Measurements from ENCODE around the gene OR7A10. TPM values are rescaled to one million over a fixed set of nuclear protein-coding genes. Genes with fewer than 3 reads are reported as not detected.

Gene OR7A10
- total RNA-seq, 1 experiment from 2014 or later = not detected

DNA sequence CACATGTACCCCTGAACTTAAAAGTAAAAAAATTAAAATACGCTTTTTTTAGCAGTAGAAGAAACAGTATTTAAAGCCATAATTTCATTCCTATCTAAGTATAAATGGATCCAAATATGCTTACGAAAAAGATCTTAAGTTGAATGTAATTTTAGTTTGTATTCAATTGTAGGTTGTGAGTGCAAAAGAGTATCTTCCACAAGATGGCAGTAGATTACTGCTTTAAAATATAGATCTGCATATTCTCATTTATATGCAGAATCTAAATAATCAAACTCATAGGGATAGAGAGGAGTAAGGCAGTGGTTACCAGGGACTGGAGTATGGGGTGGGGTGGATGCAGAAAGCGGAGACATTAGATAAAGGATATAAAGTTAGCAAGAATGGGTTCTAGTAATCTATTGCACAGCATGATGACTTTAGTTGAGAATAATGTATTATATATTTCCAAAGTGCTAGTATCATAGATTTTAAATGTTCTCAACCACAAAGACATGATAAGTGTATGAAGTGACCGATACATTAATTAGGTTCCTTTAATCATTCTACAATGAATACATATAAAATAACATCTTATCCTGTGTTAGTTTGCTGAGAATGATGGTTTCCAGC, 23.0 kb upstream of the OR7A10 start:
- H3K9me3 Mint-ChIP-seq (ENCODE audit: low read depth, unreplicated experiment) = no peaks in the 10 kb centered on the region
- H3K4me3 Mint-ChIP-seq (ENCODE audit: low read depth, unreplicated experiment) = no peak overlapping the region
- intact Hi-C loops (cut with micrococcal nuclease; ENCODE audit: unreplicated experiment) = loop anchor here (5.0 kb wide), 1 partner anchor 281 kb away; no protein-coding TSS in a partner anchor
- BruUV-seq (replicated peaks) = no TSS peak
- H3K27ac Mint-ChIP-seq (ENCODE audit: unreplicated experiment) = no peak overlapping the region
- DNase-seq = no peak
- CTCF ChIA-PET = no interaction called here
- no peaks in the 10 kb centered on the region for H3K4me1 Mint-ChIP-seq (ENCODE audit: low read depth, unreplicated experiment)
- TF ChIP-seq, protein P1, sequence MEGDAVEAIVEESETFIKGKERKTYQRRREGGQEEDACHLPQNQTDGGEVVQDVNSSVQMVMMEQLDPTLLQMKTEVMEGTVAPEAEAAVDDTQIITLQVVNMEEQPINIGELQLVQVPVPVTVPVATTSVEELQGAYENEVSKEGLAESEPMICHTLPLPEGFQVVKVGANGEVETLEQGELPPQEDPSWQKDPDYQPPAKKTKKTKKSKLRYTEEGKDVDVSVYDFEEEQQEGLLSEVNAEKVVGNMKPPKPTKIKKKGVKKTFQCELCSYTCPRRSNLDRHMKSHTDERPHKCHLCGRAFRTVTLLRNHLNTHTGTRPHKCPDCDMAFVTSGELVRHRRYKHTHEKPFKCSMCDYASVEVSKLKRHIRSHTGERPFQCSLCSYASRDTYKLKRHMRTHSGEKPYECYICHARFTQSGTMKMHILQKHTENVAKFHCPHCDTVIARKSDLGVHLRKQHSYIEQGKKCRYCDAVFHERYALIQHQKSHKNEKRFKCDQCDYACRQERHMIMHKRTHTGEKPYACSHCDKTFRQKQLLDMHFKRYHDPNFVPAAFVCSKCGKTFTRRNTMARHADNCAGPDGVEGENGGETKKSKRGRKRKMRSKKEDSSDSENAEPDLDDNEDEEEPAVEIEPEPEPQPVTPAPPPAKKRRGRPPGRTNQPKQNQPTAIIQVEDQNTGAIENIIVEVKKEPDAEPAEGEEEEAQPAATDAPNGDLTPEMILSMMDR (IDR thresholded peaks at IDR 0.05; ENCODE audit: unreplicated experiment) = no peak
- H3K27me3 Mint-ChIP-seq (ENCODE audit: unreplicated experiment) = peaks cover 45% of the 10 kb centered on the region
- no peaks in the 10 kb centered on the region for H3K36me3 Mint-ChIP-seq (ENCODE audit: insufficient read depth, unreplicated experiment)

DNA sequence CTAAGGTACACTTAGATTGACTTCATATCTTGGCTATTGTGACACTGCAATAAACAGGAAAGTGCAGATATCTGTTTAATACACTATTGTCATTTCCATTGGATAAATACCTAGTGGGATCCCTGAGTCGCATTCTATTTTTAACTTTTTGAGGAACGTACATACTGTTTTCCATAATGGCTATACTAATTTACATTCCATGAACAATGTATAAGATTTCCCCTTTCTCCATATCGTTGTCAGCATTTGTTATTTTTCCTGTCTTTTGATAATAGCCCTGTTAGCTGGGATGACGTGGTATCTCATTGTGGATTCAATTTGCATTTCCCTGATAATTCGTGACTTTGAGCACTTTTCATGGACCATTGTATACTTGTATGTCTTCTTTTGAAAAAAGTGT, 19.8 kb upstream of the OR7A10 start:
- H3K36me3 Mint-ChIP-seq (ENCODE audit: insufficient read depth, unreplicated experiment) = no peaks in the 10 kb centered on the region
- TF ChIP-seq, protein P1 (IDR thresholded peaks at IDR 0.05; ENCODE audit: unreplicated experiment) = no peak
- no peak overlapping the region for H3K4me3 Mint-ChIP-seq (ENCODE audit: low read depth, unreplicated experiment)
- no TSS peak for BruUV-seq (replicated peaks)
- peaks cover 67% of the 10 kb centered on the region for H3K27me3 Mint-ChIP-seq (ENCODE audit: unreplicated experiment)
- H3K4me1 Mint-ChIP-seq (ENCODE audit: low read depth, unreplicated experiment) = no peaks in the 10 kb centered on the region
- no peak overlapping the region for H3K27ac Mint-ChIP-seq (ENCODE audit: unreplicated experiment)
- CTCF ChIA-PET = no interaction called here
- DNase-seq = no peak
- intact Hi-C loops (cut with micrococcal nuclease; ENCODE audit: unreplicated experiment) = no loop called here
- no peaks in the 10 kb centered on the region for H3K9me3 Mint-ChIP-seq (ENCODE audit: low read depth, unreplicated experiment)

DNA sequence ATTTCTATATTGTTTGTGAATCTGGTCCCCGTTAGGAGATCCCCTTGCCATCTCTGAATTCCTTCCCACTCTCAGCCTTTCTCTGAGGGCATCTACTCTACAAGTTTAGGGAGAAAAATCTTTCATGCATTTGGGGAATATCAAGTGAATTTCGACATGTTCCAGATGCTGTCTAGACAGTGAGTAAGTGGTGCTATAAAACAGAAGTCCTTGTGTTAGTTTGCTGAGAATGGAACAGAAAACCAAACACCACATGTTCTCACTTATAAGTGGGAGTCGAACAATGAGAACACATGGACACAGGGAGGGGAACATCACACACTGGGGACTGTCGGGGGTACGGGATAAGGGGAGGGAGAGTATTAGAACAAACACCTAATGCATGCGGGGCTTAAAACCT, 5.1 kb downstream of the OR7A10 start:
- Mint-ChIP-seq H3K9me3 (ENCODE audit: low read depth, unreplicated experiment) (no peaks in the 10 kb centered on the region), H3K36me3 (ENCODE audit: insufficient read depth, unreplicated experiment) (no peaks in the 10 kb centered on the region), H3K27ac (ENCODE audit: unreplicated experiment) (no peak overlapping the region), H3K4me3 (ENCODE audit: low read depth, unreplicated experiment) (no peak overlapping the region), H3K27me3 (ENCODE audit: unreplicated experiment) (peaks cover 67% of the 10 kb centered on the region), H3K4me1 (ENCODE audit: low read depth, unreplicated experiment) (no peaks in the 10 kb centered on the region)
- CTCF ChIA-PET = no interaction called here
- no peak for DNase-seq
- BruUV-seq (replicated peaks) = no TSS peak
- TF ChIP-seq, protein P1 (IDR thresholded peaks at IDR 0.05; ENCODE audit: unreplicated experiment) = no peak
- intact Hi-C loops (cut with micrococcal nuclease; ENCODE audit: unreplicated experiment) = no loop called here

DNA sequence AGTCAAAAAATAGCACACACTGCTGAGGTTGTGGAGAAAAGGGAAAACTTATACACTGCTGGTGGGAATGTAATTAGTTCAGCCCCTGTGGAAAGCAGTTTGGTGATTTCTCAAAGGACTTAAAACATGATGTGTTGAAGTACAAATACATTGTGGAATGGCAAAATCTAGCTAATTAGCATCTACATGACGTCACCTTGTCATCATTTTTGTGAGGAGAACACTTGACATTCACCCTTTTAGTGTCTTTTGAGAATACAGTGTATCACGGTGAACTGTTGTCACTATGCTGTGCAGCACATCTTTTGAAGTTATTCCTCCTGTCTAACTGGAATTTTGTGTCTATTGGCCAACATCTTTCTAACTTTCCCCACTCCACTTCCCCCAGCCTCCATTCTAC, 5.6 kb downstream of the OR7A10 start:
- no peaks in the 10 kb centered on the region for H3K4me1 Mint-ChIP-seq (ENCODE audit: low read depth, unreplicated experiment)
- intact Hi-C loops (cut with micrococcal nuclease; ENCODE audit: unreplicated experiment) = no loop called here
- H3K27ac Mint-ChIP-seq (ENCODE audit: unreplicated experiment) = no peak overlapping the region
- no TSS peak for BruUV-seq (replicated peaks)
- no peaks in the 10 kb centered on the region for H3K36me3 Mint-ChIP-seq (ENCODE audit: insufficient read depth, unreplicated experiment)
- CTCF ChIA-PET = no interaction called here
- TF ChIP-seq, protein P1 (IDR thresholded peaks at IDR 0.05; ENCODE audit: unreplicated experiment) = no peak
- H3K9me3 Mint-ChIP-seq (ENCODE audit: low read depth, unreplicated experiment) = no peaks in the 10 kb centered on the region
- no peak for DNase-seq
- H3K4me3 Mint-ChIP-seq (ENCODE audit: low read depth, unreplicated experiment) = no peak overlapping the region
- peaks cover 63% of the 10 kb centered on the region for H3K27me3 Mint-ChIP-seq (ENCODE audit: unreplicated experiment)

Data from Calu3 (cell line).